ENCODE results near the gene RNF4. TPM values are rescaled to one million over a fixed set of nuclear protein-coding genes. Genes with fewer than 3 reads are reported as not detected.

RNF4 gene, protein sequence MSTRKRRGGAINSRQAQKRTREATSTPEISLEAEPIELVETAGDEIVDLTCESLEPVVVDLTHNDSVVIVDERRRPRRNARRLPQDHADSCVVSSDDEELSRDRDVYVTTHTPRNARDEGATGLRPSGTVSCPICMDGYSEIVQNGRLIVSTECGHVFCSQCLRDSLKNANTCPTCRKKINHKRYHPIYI
- total RNA-seq, result 51.4 and 86.7 TPM in 2 replicates

DNA sequence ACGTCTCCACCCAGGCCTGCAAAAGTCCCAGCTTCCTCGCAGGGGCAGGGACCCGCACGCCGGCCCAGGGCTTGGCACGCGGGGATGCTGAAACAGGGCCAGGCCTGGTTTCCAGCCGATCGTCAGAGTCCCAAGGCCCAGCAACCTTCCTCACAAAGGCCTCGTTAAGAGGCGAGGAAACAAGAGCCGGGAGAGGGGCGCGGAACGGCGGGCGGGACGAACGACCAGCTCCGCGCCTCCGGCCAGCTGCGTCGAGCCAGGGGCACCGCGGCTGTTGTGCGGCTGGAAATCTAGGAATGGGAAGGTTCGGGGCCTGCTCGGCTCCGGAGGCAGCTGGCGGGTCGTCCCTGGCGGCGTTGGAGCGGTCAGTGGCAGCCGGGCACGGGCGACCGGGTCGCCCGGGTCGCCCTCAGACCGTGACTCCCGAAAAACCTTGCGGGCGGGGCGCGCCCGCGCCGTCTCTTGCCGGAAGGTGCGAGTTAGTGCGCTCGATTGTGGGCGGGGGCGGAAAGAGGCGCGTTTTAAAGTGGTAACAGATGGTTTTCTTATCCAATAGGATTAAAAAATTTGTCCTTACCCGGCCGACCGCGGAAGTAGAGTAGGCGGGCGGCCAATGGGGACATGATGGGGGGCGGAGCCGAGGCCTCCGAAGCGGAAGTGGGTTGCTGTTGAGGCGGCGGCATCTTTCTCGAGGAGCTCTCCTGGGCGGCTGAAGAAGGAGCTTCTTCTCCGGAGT lies at the start of gene RNF4:
RNF4 (plus strand) TSS at position 651 of the 736 bp plus-strand sequence. CDS start 21,388 bp downstream, outside the sequence.
- DNase-seq (ENCODE audit: low read depth), result peak; percentile 77
- TF ChIP-seq, protein P1, sequence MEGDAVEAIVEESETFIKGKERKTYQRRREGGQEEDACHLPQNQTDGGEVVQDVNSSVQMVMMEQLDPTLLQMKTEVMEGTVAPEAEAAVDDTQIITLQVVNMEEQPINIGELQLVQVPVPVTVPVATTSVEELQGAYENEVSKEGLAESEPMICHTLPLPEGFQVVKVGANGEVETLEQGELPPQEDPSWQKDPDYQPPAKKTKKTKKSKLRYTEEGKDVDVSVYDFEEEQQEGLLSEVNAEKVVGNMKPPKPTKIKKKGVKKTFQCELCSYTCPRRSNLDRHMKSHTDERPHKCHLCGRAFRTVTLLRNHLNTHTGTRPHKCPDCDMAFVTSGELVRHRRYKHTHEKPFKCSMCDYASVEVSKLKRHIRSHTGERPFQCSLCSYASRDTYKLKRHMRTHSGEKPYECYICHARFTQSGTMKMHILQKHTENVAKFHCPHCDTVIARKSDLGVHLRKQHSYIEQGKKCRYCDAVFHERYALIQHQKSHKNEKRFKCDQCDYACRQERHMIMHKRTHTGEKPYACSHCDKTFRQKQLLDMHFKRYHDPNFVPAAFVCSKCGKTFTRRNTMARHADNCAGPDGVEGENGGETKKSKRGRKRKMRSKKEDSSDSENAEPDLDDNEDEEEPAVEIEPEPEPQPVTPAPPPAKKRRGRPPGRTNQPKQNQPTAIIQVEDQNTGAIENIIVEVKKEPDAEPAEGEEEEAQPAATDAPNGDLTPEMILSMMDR (conservative IDR thresholded peaks at IDR 0.05; ENCODE audit: low read depth, low read length), result no peak
- peak within 1 kb of the TSS; percentile 100 for H3K4me3 ChIP-seq (ENCODE audit: low read depth, low read length)

DNA sequence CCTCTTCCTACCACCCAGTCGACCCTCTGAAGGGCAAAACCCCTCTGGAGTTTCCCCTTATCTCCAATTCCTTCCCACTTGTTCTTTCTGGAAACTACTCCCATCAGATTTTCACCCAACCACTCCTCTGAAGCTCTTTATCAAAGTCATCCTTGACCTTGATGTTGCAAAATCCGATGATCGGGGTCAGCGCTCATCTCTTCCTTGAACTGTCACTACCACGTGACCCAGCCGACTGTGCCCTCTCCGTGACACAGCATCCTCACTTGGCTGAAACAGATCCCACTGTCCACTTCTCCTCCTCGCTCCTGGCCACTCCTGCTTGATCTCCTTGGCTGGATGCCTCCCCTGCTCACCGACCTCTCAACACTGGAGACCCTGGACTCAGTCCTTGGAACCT lies 49.1 kb upstream of the RNF4 start:
- TF ChIP-seq, protein P1 (conservative IDR thresholded peaks at IDR 0.05; ENCODE audit: low read depth, low read length), result no peak
- no peak overlapping the region for H3K4me3 ChIP-seq (ENCODE audit: low read depth, low read length)
- DNase-seq (ENCODE audit: low read depth), result no peak

DNA sequence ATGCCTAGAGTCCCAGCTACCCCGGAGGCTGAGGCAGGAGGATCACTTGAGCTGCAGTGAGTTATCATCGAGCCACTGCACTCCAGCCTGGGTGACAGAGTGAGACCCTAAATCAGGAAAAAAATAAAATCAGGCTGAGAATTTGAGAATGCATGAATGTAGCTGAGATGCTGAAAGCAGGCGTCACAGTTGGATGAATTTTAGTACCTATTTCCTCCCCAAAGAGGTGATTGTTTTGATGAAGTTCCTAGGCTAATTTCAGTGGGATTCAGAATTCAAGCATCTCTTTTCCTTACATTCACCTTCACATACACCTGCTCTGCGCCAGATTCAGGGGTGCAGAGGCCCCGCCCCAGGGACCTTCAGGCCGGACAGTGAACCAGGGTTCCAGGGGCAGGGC lies 47.0 kb upstream of the RNF4 start:
- TF ChIP-seq, protein P1 (conservative IDR thresholded peaks at IDR 0.05; ENCODE audit: low read depth, low read length), result no peak
- H3K4me3 ChIP-seq (ENCODE audit: low read depth, low read length), result no peak overlapping the region
- no peak for DNase-seq (ENCODE audit: low read depth)

DNA sequence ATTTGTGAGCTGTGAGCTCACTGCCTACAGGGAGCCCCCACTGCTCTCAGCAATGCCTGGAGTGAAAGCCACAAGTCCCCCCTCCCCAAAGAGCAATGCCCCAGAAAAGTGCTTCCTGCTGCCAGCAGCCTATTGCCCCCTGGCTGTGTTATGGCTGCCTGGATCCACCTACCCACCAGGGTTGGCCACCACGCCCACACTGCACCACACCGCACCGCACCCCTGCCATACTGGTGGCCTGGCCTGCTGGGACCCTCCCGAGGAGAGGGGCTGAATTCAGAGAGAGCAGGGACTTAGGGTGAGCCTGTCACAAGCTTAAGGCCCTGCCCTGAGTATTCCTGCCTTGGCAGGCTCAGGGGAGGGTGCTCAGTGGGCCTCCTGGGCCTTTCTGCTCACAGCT lies 45.8 kb upstream of the RNF4 start:
- no peak overlapping the region for H3K4me3 ChIP-seq (ENCODE audit: low read depth, low read length)
- TF ChIP-seq, protein P1 (conservative IDR thresholded peaks at IDR 0.05; ENCODE audit: low read depth, low read length), result no peak

DNA sequence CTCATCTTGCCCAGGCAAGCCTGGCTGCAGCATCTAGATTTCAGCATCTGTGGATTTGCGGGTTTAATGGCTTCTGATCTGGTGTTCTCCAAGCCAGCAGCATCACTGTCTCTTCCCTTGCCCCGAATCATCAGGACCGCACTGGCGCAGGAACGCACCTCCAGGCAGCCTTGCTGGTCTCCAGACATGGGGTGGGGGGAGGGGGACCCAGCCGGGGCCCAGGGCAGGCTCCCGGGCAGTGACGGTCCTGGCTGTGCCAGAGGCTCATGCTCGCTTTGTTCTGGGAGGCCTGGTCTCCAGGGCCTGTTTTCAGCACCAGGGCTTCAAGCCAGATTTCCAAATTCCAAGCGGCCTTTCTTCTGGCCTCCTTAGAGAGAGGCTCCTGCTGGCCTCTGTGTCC lies 45.2 kb upstream of the RNF4 start:
- TF ChIP-seq, protein P1 (conservative IDR thresholded peaks at IDR 0.05; ENCODE audit: low read depth, low read length), result no peak
- H3K4me3 ChIP-seq (ENCODE audit: low read depth, low read length), result no peak overlapping the region
- no peak for DNase-seq (ENCODE audit: low read depth)

More for the DNA sequence above, 45.8 kb upstream of the RNF4 start:
- no peak for DNase-seq (ENCODE audit: low read depth)

DNA sequence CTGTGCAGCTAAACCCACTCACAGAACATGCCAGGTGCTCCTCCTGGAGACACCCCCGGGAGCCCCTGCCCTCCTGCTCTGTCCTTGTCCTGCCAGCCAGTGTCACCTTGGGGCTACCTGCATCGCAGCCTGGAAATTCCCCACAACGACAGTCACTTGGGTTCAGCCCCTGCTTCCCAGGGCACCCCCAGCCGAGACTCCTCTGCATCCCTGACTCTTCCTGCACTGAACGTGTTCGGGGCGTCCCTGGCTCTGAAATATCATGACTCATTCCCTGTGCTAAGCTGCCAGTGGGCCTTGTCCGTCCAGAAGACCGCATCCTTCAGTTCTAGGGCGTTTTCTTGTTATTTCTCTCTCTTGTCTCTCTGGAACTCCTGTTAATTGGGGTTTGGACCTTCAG lies 44.3 kb upstream of the RNF4 start:
- TF ChIP-seq, protein P1 (conservative IDR thresholded peaks at IDR 0.05; ENCODE audit: low read depth, low read length), result no peak
- DNase-seq (ENCODE audit: low read depth), result no peak

More for the DNA sequence above, 44.3 kb upstream of the RNF4 start:
- H3K4me3 ChIP-seq (ENCODE audit: low read depth, low read length), result no peak overlapping the region

Data from epithelial cell of proximal tubule (primary cell).